ENCODE results near the gene TMUB1. TPM values are rescaled to one million over a fixed set of nuclear protein-coding genes. Genes with fewer than 3 reads are reported as not detected.

Gene TMUB1
- total and polyA plus RNA-seq, 2 donors (not counting 3 experiments of a cell fraction or from before 2014, with no cell fraction given): 41.3 to 45.3 TPM

- Histone ChIP-seq H3K9me1 (replicated peaks; ENCODE audit: control insufficient read depth, extremely low read depth, insufficient read depth, low read length) (no peaks in the 10 kb centered on the region), H4K20me1 (replicated peaks; ENCODE audit: control insufficient read depth, extremely low read depth, insufficient read depth, low read length) (no peaks in the 10 kb centered on the region), H3K9me3 (replicated peaks; ENCODE audit: control insufficient read depth, insufficient read depth, low read length) (no peaks in the 10 kb centered on the region), H3K79me2 (ENCODE audit: control insufficient read depth, insufficient read depth, low read length) (peaks cover 93% of the 10 kb centered on the region), H3K27me3 (ENCODE audit: control insufficient read depth in 2 of 2, insufficient read depth in 2 of 2, low read length in 2 of 2) (no peaks in the 10 kb centered on the region), H3K4me3 (replicated peaks in 1 of 3; ENCODE audit: insufficient read depth in 1 of 3, low read depth in 1 of 3, low read length in 3 of 3) (no peak overlapping the region), H3K4me1 (ENCODE audit: control insufficient read depth, extremely low read depth, insufficient read depth, low read length) (peaks cover 9% of the 10 kb centered on the region), H3K9ac (replicated peaks; ENCODE audit: extremely low read depth, insufficient read depth, low read length) (no peak overlapping the region), H3K4me2 (ENCODE audit: insufficient read depth, low read length) (no peak overlapping the region), H3K27ac (ENCODE audit: insufficient read depth, low read depth, low read length) (no peak overlapping the region), H2AFZ (ENCODE audit: low read depth, low read length) (no peak overlapping the region), H3K36me3 (ENCODE audit: control insufficient read depth in 2 of 2, extremely low read depth in 1 of 2, insufficient read depth in 2 of 2, low read length in 2 of 2) (peaks cover 0 to 3% of the 10 kb centered on the region in 2 experiments)
- intact Hi-C loops (cut with micrococcal nuclease): no loop called here
- BruUV-seq (replicated peaks): no TSS peak
- TF ChIP-seq FOS (IDR thresholded peaks at IDR 0.05; ENCODE audit: borderline replicate concordance, insufficient read depth, low read length): no peak
- no peak for TF ChIP-seq CTCF (IDR thresholded peaks at IDR 0.05; ENCODE audit: extremely low read depth in 1 of 2, insufficient read depth in 1 of 2, low read depth in 1 of 2, low read length in 2 of 2)
- no peak for TF ChIP-seq MAX (IDR thresholded peaks at IDR 0.05; ENCODE audit: insufficient read depth, insufficient read length)
- no peak for TF ChIP-seq MYC (IDR thresholded peaks at IDR 0.05; ENCODE audit: low read depth, low read length)
- DNase-seq (ENCODE audit: low read depth, low spot score) (no peak), FAIRE-seq (no peak)
- POLR2A ChIA-PET: no interaction called here
- dilution Hi-C loops (cut with MboI; ENCODE audit: extremely low pct_ligation_motif_present, low sequenced_read_pairs): no loop called here
- CTCF ChIA-PET: interaction anchor here (1.4 kb wide), 1 partner anchor 11 kb away, joined by 3 read pairs; no protein-coding TSS in a partner anchor
These were observed 16.4 kb upstream of the TMUB1 start for GRCh38 chr7:151099486-151100211.

Measured in endothelial cell of umbilical vein (primary cell).